GM12891 (cell line): ENCODE measurements around the gene EEF2.
"Not testable (repeated sequence)": the region's sequence is repeated elsewhere in the genome, so short reads cannot be mapped to it uniquely, and the experiment has no call there.

Experiments
- DNase-seq: peaks from one replicate; pipeline ENCODE4 v3.0.0; 2011; ENCODE audit warnings: low spot score; ENCODE audit not compliant: insufficient read length
- FAIRE-seq: peaks from 2 replicates; lab custom pipeline; 2011; peaks lifted over from hg19 to GRCh38; lab: Jason Lieb, UNC
- PAX5 ChIP-seq: IDR thresholded peaks from 2 replicates; pipeline ENCODE4 v1.6.1; 2011; ENCODE audit warnings: low read length, moderate library complexity, mild to moderate bottlenecking; ENCODE audit not compliant: insufficient read depth, severe bottlenecking
- POLR2A ChIP-seq: IDR thresholded peaks from 2 replicates; pipeline ENCODE4 v1.6.1; 2011; ENCODE audit warnings: low read depth, low read length, control low read depth
- POLR2AphosphoS5 ChIP-seq: IDR thresholded peaks from 2 replicates; pipeline ENCODE4 v1.6.1; 2011; ENCODE audit warnings: low read depth, low read length, control low read depth
- POU2F2 ChIP-seq: IDR thresholded peaks from 2 replicates; pipeline ENCODE4 v1.6.1; 2011; ENCODE audit warnings: low read depth, mild to moderate bottlenecking, control low read depth, low read length, moderate library complexity
- SPI1 ChIP-seq: IDR thresholded peaks from 2 replicates; pipeline ENCODE4 v1.6.1; 2011; ENCODE audit warnings: low read depth, low read length, control low read depth
- TAF1 ChIP-seq: IDR thresholded peaks from 2 replicates; pipeline ENCODE4 v1.6.1; 2011; ENCODE audit warnings: low read depth, low read length, control low read depth

EEF2 gene

GRCh38 chr19:3944018-3944721 is 41.1 kb downstream of the EEF2 start:
- TF ChIP-seq PAX5 (no peak), POLR2AphosphoS5 (no peak), SPI1 (no peak), POU2F2 (no peak), TAF1 (no peak), POLR2A (no peak)
- no peak for DNase-seq
- no peak for FAIRE-seq

GRCh38 chr19:3942790-3943409 is 42.4 kb downstream of the EEF2 start:
- no peak for FAIRE-seq

GRCh38 chr19:3938300-3938950 is 46.8 kb downstream of the EEF2 start:
- not testable (repeated sequence) for DNase-seq, FAIRE-seq

More at GRCh38 chr19:3942790-3943409, 42.4 kb downstream of the EEF2 start:
- DNase-seq: no peak
- no peak for TF ChIP-seq TAF1
- TF ChIP-seq SPI1: no peak
- no peak for TF ChIP-seq POLR2AphosphoS5
- no peak for TF ChIP-seq PAX5
- TF ChIP-seq POLR2A: no peak
- no peak for TF ChIP-seq POU2F2

GRCh38 chr19:3936506-3937442 is 48.5 kb downstream of the EEF2 start:
- DNase-seq: no peak
- no peak for TF ChIP-seq POLR2A
- TF ChIP-seq TAF1: no peak
- no peak for TF ChIP-seq SPI1
- no peak for TF ChIP-seq POU2F2
- no peak for TF ChIP-seq POLR2AphosphoS5
- no peak for TF ChIP-seq PAX5
- FAIRE-seq: no peak

GRCh38 chr19:3932931-3933810 is 52.1 kb downstream of the EEF2 start, which contains the start of gene NMRK2:
TSS of gene NMRK2 (plus strand) at chr19:3933069. CDS start at chr19:3933672, 603 bp downstream.
- FAIRE-seq (no peak), DNase-seq (no peak)

GRCh38 chr19:3931041-3931440 is 54.2 kb downstream of the EEF2 start:
- no peak for TF ChIP-seq SPI1
- TF ChIP-seq PAX5: no peak
- no peak for TF ChIP-seq TAF1
- no peak for TF ChIP-seq POLR2AphosphoS5
- TF ChIP-seq POLR2A: no peak
- no peak for TF ChIP-seq POU2F2
- DNase-seq (no peak), FAIRE-seq (no peak)

More at GRCh38 chr19:3932931-3933810, 52.1 kb downstream of the EEF2 start, which contains the start of gene NMRK2:
- no peak for TF ChIP-seq POLR2AphosphoS5
- TF ChIP-seq SPI1: no peak
- no peak for TF ChIP-seq POLR2A
- TF ChIP-seq POU2F2: no peak
- TF ChIP-seq TAF1: no peak
- no peak for TF ChIP-seq PAX5
